HepG2 (cell line): ENCODE results near the gene TAF4B. TPM values are rescaled to one million over a fixed set of nuclear protein-coding genes. Genes with fewer than 3 reads are reported as not detected.

Source experiments
- ATAC-seq: fragments of 200-7000 bp; cut with Tn5 transposase; 3 replicates; pipeline ENCODE4 v1.9.1; 2020; ENCODE audit warnings: mild to moderate bottlenecking, moderate library complexity
- BruUV-seq: library from RNA; stranded (reverse); fragments of 400-500 nt; replicated peaks from 2 replicates; lab custom pipeline; 2021; lab: Mats Ljungman, UMichigan
- CTCF ChIA-PET: fragments of 300-600 bp; formaldehyde crosslinking; extraction: SDS; loops from one replicate; lab custom pipeline; 2021; ENCODE audit warnings: low total read pairs, inconsistent platforms, low intra/inter-chr PET ratio; lab: Yijun Ruan, JAX
- POLR2A ChIA-PET: fragments of 350-600 bp; sonication (Branson Sonifier 250); formaldehyde crosslinking; loops from one replicate; lab custom pipeline; 2020; ENCODE audit warnings: antibody characterized with exemption, inconsistent platforms; lab: Yijun Ruan, JAX
- DNase-seq: peaks from one replicate; pipeline ENCODE4 v3.0.0-alpha.2; 2015; ENCODE audit warnings: low spot score
- FAIRE-seq: peaks from 3 replicates; lab custom pipeline; 2011; peaks lifted over from hg19 to GRCh38; lab: Jason Lieb, UNC
- H2AFZ ChIP-seq: one replicate; pipeline ENCODE4 v1.6.1; 2011; ENCODE audit warnings: low read length, inconsistent platforms
- H3K27ac ChIP-seq: fragments of 300-600 bp; 3 replicates; pipeline ENCODE4 v1.8.0; 2011; ENCODE audit warnings: mixed run types, mild to moderate bottlenecking, mixed read lengths, low read length, inconsistent platforms; ENCODE audit not compliant: insufficient read depth; ENCODE audit errors: extremely low read length
- H3K27me3 ChIP-seq, 2 experiments: fragments of 200-600 bp in 1 of 2; 2 replicates in 1 of 2; 3 replicates in 1 of 2; pipeline versions ENCODE4 v1.6.0 to v1.8.0; 2011; ENCODE audit warnings: low read length in 2 of 2, mild to moderate bottlenecking in 2 of 2, moderate library complexity in 2 of 2, inconsistent platforms in 1 of 2; ENCODE audit not compliant: insufficient read depth in 2 of 2, control insufficient read depth in 1 of 2
- H3K36me3 ChIP-seq, 2 experiments: fragments of 200-600 bp in 1 of 2; replicated peaks in 1 of 2; 2 replicates in 1 of 2; 3 replicates in 1 of 2; pipeline versions ENCODE4 v1.5.1 to v1.8.0; 2011; ENCODE audit warnings: low read length in 2 of 2, inconsistent platforms in 1 of 2; ENCODE audit not compliant: insufficient read depth in 2 of 2, control insufficient read depth in 1 of 2
- H3K4me1 ChIP-seq: 2 replicates; pipeline ENCODE4 v1.5.1; 2012; ENCODE audit warnings: low read length, inconsistent platforms; ENCODE audit not compliant: insufficient read depth
- H3K4me2 ChIP-seq: 2 replicates; pipeline ENCODE4 v1.6.0; 2011; ENCODE audit warnings: low read depth, low read length, inconsistent platforms
- H3K4me3 ChIP-seq, 3 experiments: fragments of 200-600 bp in 1 of 3; sonication (generic), shearing (Covaris generic) in 1 of 3; replicated peaks in 1 of 3; 2 replicates each; pipeline ENCODE4 v1.5.1; 2011 to 2016; ENCODE audit warnings: low read length in 3 of 3, inconsistent platforms in 2 of 3, low read depth in 2 of 3, mild to moderate bottlenecking in 2 of 3, control low read depth in 1 of 3, mixed read lengths in 1 of 3; ENCODE audit not compliant: insufficient read depth in 1 of 3
- H3K79me2 ChIP-seq: one replicate; pipeline ENCODE4 v1.6.1; 2011; ENCODE audit warnings: low read length, inconsistent platforms; ENCODE audit not compliant: insufficient read depth
- H3K9ac ChIP-seq: 2 replicates; pipeline ENCODE4 v1.6.0; 2011; ENCODE audit warnings: mild to moderate bottlenecking, low read depth, low read length, inconsistent platforms; ENCODE audit not compliant: insufficient read depth
- H3K9me3 ChIP-seq: 2 replicates; pipeline ENCODE4 v1.5.1; 2012; ENCODE audit warnings: mild to moderate bottlenecking, low read length
- H4K20me1 ChIP-seq: 2 replicates; pipeline ENCODE4 v1.6.0; 2011; ENCODE audit warnings: inconsistent platforms, mild to moderate bottlenecking, low read length, moderate library complexity; ENCODE audit not compliant: insufficient read depth
- AGO1 ChIP-seq: fragments of 200-400 bp; formaldehyde crosslinking; IDR thresholded peaks from 2 replicates; pipeline ENCODE4 v1.6.1; 2017; ENCODE audit warnings: mild to moderate bottlenecking, low read depth, low read length, moderate library complexity; ENCODE audit not compliant: poor library complexity, severe bottlenecking
- GLMP ChIP-seq: sonication (generic); formaldehyde crosslinking; IDR thresholded peaks from 2 replicates; pipeline ENCODE4 v1.9.0; 2021; ENCODE audit warnings: missing genetic modification reagents, mild to moderate bottlenecking, borderline replicate concordance
- HDAC2 ChIP-seq: sonication (generic); formaldehyde crosslinking; IDR thresholded peaks from 2 replicates; pipeline ENCODE4 v1.4.0; 2020; ENCODE audit warnings: missing genetic modification reagents
- MAFF ChIP-seq: IDR thresholded peaks from 2 replicates; pipeline ENCODE4 v1.6.1; 2011; ENCODE audit warnings: low read depth, low read length, improper control_type of control experiment
- NCOA5 ChIP-seq: sonication (generic); formaldehyde crosslinking; IDR thresholded peaks from 2 replicates; pipeline ENCODE4 v1.4.0; 2020; ENCODE audit warnings: missing genetic modification reagents
- RFX3 ChIP-seq: IDR thresholded peaks from 2 replicates; pipeline ENCODE4 v1.6.1; 2016; ENCODE audit warnings: missing biosample characterization, missing genetic modification reagents
- SKIL ChIP-seq: sonication (generic); formaldehyde crosslinking; IDR thresholded peaks from 2 replicates; pipeline ENCODE4 v1.8.0; 2022; ENCODE audit warnings: missing genetic modification reagents, mild to moderate bottlenecking, moderate library complexity, borderline replicate concordance
- SOX5 ChIP-seq: IDR thresholded peaks from 2 replicates; pipeline ENCODE4 v1.6.1; 2016; ENCODE audit warnings: borderline replicate concordance
- SOX6 ChIP-seq, 2 experiments: fragments of 450-650 bp in 1 of 2; sonication (generic) in 1 of 2; formaldehyde crosslinking in 1 of 2; IDR thresholded peaks; 2 replicates each; pipeline versions ENCODE4 v1.4.0 to v1.6.1; 2017 to 2020; ENCODE audit warnings: antibody characterized with exemption in 1 of 2, mild to moderate bottlenecking in 1 of 2, missing genetic modification reagents in 1 of 2
- THRA ChIP-seq: sonication (generic); formaldehyde crosslinking; IDR thresholded peaks from 2 replicates; pipeline ENCODE4 v1.4.0; 2020; ENCODE audit warnings: missing genetic modification reagents, borderline replicate concordance
- ZBTB3 ChIP-seq: sonication (generic); formaldehyde crosslinking; IDR thresholded peaks from 2 replicates; pipeline ENCODE4 v1.4.0; 2020; ENCODE audit warnings: low read depth, mild to moderate bottlenecking, moderate library complexity, missing genetic modification reagents, borderline replicate concordance
- ZNF20 ChIP-seq: sonication (generic); formaldehyde crosslinking; IDR thresholded peaks from 2 replicates; pipeline ENCODE4 v1.4.0; 2020; ENCODE audit warnings: mild to moderate bottlenecking, moderate library complexity, missing genetic modification reagents
- ZNF253 ChIP-seq: sonication (generic); formaldehyde crosslinking; IDR thresholded peaks from 2 replicates; pipeline ENCODE4 v1.8.0; 2022; ENCODE audit warnings: mild to moderate bottlenecking, missing genetic modification reagents, borderline replicate concordance
- ZNF496 ChIP-seq: sonication (generic); formaldehyde crosslinking; IDR thresholded peaks from 2 replicates; pipeline ENCODE4 v1.8.1; 2023; ENCODE audit warnings: mild to moderate bottlenecking, moderate library complexity, missing genetic modification reagents; ENCODE audit not compliant: insufficient replicate concordance
- WGBS: methylation state at CpG from one replicate; pipeline ENCODE4 v1.1.6; 2017; ENCODE audit warnings: low lambda C conversion rate; 5-methylcytosine and 5-hydroxymethylcytosine counted together
- in situ Hi-C: cut with HindIII; loops from 2 replicates; pipeline ENCODE4 v1.10.0; 2017; ENCODE audit warnings: low pct_unique_long_range_greater_than_20kb; ENCODE audit not compliant: extremely low pct_ligation_motif_present
- intact Hi-C: fragments of 100-400 bp; cut with micrococcal nuclease; formaldehyde crosslinking; loops from one replicate; pipeline ENCODE4 v1.10.0; 2022; ENCODE audit not compliant: unreplicated experiment
- polyA plus RNA-seq, 8 experiments: library from polyadenylated mRNA; depleted of rRNA in 3 of 8; stranded (reverse) in 7 of 8; unstranded in 1 of 8; fragments of >200 nt; fragmentation: Illumina TruSeq in 4 of 8; extraction: Trizol in 4 of 8; gene quantifications; 2 replicates each; pipeline versions ENCODE4 v1.2.1 to v1.2.3, GENCODE V29; 2011 to 2016; ENCODE audit warnings: low read depth in 4 of 8, missing spikeins in 1 of 8, mixed read lengths in 1 of 8; ENCODE audit not compliant: insufficient read depth in 1 of 8
- total RNA-seq, 5 experiments: library from RNA; depleted of rRNA; stranded (reverse); fragments of >200 nt; fragmentation: Illumina TruSeq; extraction: Trizol; gene quantifications; 2 replicates each; pipeline ENCODE4 v1.2.3, GENCODE V29; 2016; ENCODE audit warnings: low read depth in 1 of 5
- TF ChIP-seq, protein P1 (sequence below): sonication (generic); formaldehyde crosslinking; conservative IDR thresholded peaks from 2 replicates; pipeline ENCODE4 v1.8.0; 2022; ENCODE audit warnings: missing genetic modification reagents
- TF ChIP-seq, protein P2 (sequence below): sonication (generic); formaldehyde crosslinking; IDR thresholded peaks from 2 replicates; pipeline ENCODE4 v1.5.0; 2020; ENCODE audit warnings: missing genetic modification reagents

TAF4B gene
- total and polyA plus RNA-seq, 2 of the 13 experiments (the other 11 are each of a cell fraction or from before 2014, with no cell fraction given): 2.2 to 3.8 TPM

DNA sequence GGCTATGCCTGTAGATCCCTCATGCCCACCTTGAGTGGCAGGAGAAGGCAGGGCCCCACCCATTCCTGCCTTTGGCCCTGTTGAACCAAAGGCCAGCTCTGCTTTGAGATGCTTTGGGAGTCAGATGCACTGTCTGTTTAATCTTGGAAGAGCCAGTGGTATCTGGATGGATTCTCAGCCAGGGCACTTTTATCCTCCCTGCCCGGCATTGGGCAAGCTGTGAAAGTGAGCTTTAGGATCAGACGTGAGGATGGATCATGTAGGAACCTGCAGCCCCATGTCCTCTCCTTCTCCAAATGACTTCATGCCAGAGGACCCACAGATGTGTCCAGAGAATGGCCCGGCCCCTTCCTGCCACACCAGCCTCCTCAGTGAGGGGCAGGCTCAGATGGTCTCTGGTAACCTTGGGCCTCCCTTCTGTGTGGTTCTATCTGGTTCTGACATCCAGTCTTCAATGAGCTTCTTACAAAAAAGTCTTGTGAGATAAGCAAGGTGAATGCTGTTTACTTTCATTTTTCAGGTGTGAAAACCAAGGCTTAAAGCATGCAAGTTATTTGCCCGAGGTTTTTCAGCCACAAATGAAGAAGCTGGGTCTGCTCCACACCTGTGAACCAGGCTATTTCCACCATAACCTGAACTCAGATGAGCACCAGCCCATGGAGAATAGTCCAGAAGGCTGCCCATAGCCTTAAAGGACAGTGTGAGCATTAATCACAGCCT, 198.3 kb downstream of the TAF4B start:
- in situ Hi-C loops: loop anchor here (25.0 kb wide), 1 partner anchor 113 kb away; the partner anchor contains the start of gene KCTD1

More for the DNA sequence above, 198.3 kb downstream of the TAF4B start:
- no peak overlapping the region for H2AFZ ChIP-seq
- BruUV-seq: no TSS peak
- H3K36me3 ChIP-seq: no peaks in the 10 kb centered on the region
- CTCF ChIA-PET: no interaction called here
- no peaks in the 10 kb centered on the region for H3K79me2 ChIP-seq
- TF ChIP-seq AGO1 (no peak), NCOA5 (CRISPR knock-in tag) (no peak), SKIL (no peak), MAFF (no peak), SOX6 (IDR thresholded peaks at IDR 0.05) (no peak), SOX6 (CRISPR knock-in tag; IDR thresholded peaks at IDR 0.05) (no peak), ZBTB3 (no peak), ZNF20 (CRISPR knock-in tag) (no peak), SOX5 (CRISPR knock-in tag) (no peak), HDAC2 (CRISPR knock-in tag) (no peak), ZNF253 (no peak), THRA (CRISPR knock-in tag) (no peak), RFX3 (no peak), GLMP (no peak), ZNF496 (CRISPR knock-in tag) (no peak)
- TF ChIP-seq, protein P1, sequence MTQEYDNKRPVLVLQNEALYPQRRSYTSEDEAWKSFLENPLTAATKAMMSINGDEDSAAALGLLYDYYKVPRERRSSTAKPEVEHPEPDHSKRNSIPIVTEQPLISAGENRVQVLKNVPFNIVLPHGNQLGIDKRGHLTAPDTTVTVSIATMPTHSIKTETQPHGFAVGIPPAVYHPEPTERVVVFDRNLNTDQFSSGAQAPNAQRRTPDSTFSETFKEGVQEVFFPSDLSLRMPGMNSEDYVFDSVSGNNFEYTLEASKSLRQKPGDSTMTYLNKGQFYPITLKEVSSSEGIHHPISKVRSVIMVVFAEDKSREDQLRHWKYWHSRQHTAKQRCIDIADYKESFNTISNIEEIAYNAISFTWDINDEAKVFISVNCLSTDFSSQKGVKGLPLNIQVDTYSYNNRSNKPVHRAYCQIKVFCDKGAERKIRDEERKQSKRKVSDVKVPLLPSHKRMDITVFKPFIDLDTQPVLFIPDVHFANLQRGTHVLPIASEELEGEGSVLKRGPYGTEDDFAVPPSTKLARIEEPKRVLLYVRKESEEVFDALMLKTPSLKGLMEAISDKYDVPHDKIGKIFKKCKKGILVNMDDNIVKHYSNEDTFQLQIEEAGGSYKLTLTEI: no peak
- TF ChIP-seq, protein P2, sequence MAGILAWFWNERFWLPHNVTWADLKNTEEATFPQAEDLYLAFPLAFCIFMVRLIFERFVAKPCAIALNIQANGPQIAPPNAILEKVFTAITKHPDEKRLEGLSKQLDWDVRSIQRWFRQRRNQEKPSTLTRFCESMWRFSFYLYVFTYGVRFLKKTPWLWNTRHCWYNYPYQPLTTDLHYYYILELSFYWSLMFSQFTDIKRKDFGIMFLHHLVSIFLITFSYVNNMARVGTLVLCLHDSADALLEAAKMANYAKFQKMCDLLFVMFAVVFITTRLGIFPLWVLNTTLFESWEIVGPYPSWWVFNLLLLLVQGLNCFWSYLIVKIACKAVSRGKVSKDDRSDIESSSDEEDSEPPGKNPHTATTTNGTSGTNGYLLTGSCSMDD: no peak
- POLR2A ChIA-PET: no interaction called here
- WGBS: 15% methylated on average over 4 of the region's 4 CpGs
- FAIRE-seq (no peak), DNase-seq (no peak), ATAC-seq (no peak)
- H3K4me1 ChIP-seq: peaks cover 14% of the 10 kb centered on the region; the same call in 1 of the 2 replicates
- no peak overlapping the region for H3K9ac ChIP-seq
- H3K4me3 ChIP-seq: no peak overlapping the region
- H3K4me2 ChIP-seq: no peak overlapping the region
- H3K27me3 ChIP-seq: peaks cover 0 to 45% of the 10 kb centered on the region in 2 experiments; a peak in 4 of 5 replicates
- no peak overlapping the region for H3K27ac ChIP-seq
- no peaks in the 10 kb centered on the region for H3K9me3 ChIP-seq
- intact Hi-C loops: no loop called here
- H4K20me1 ChIP-seq: no peaks in the 10 kb centered on the region; the same call in 1 of the 2 replicates
